Testis (tissue), 2 donors: Measurements from ENCODE around the gene ELF2.

ENCODE experiments used
- POLR2A ChIP-seq: fragments of 450-650 bp; IDR thresholded peaks from one replicate; pipeline ENCODE4 v1.6.1; 2017; ENCODE audit warnings: antibody characterized with exemption, mild to moderate bottlenecking, moderate library complexity
- TF ChIP-seq, protein P1 (sequence below), 3 experiments: fragments of 450-650 bp in 2 of 3; fragments of 200-600 bp in 1 of 3; sonication (generic) in 1 of 3; IDR thresholded peaks; one replicate each; pipeline ENCODE4 v1.5.1; 2016 to 2019; ENCODE audit warnings: antibody characterized with exemption in 3 of 3, mild to moderate bottlenecking in 2 of 3, moderate library complexity in 1 of 3

DNA sequence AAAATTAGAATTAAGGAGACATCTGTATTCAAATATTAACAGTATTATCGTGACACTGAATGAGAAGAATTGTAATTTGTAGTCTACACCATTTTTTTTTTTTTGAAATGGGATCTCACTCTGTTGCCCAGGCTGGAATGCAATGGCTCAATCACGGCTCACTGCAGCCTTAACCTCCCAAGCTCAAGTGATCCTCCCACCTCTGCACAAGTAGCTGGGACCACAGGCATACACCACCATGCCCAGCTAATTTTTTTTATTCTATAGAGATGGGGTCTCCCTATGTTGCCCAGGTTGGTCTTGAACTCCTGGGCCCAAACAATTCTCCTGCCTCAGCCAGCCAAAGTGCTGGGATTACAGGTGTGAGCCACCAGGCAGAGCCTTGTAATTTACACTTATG, 24.8 kb downstream of the ELF2 start:
- TF ChIP-seq, protein P1, sequence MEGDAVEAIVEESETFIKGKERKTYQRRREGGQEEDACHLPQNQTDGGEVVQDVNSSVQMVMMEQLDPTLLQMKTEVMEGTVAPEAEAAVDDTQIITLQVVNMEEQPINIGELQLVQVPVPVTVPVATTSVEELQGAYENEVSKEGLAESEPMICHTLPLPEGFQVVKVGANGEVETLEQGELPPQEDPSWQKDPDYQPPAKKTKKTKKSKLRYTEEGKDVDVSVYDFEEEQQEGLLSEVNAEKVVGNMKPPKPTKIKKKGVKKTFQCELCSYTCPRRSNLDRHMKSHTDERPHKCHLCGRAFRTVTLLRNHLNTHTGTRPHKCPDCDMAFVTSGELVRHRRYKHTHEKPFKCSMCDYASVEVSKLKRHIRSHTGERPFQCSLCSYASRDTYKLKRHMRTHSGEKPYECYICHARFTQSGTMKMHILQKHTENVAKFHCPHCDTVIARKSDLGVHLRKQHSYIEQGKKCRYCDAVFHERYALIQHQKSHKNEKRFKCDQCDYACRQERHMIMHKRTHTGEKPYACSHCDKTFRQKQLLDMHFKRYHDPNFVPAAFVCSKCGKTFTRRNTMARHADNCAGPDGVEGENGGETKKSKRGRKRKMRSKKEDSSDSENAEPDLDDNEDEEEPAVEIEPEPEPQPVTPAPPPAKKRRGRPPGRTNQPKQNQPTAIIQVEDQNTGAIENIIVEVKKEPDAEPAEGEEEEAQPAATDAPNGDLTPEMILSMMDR (IDR thresholded peaks at IDR 0.05) = no peak
- TF ChIP-seq POLR2A = no peak
